HEK293T (cell line): ENCODE results near the gene MATN1.

Experiments
- ARNT ChIP-seq: fragments of 450-650 bp; IDR thresholded peaks from 2 replicates; pipeline ENCODE4 v1.6.1; 2017; ENCODE audit warnings: mild to moderate bottlenecking
- CTBP1 ChIP-seq: fragments of 450-650 bp; IDR thresholded peaks from 2 replicates; pipeline ENCODE4 v1.6.1; 2016; ENCODE audit warnings: borderline replicate concordance
- FOXA1 ChIP-seq: fragments of 450-650 bp; IDR thresholded peaks from 2 replicates; pipeline ENCODE4 v1.6.1; 2016; ENCODE audit warnings: mild to moderate bottlenecking
- FOXK2 ChIP-seq: fragments of 450-650 bp; IDR thresholded peaks from 2 replicates; pipeline ENCODE4 v1.6.1; 2016; ENCODE audit warnings: mild to moderate bottlenecking
- LEF1 ChIP-seq: fragments of 450-650 bp; IDR thresholded peaks from 2 replicates; pipeline ENCODE4 v1.6.1; 2017; ENCODE audit warnings: mild to moderate bottlenecking, borderline replicate concordance
- NFRKB ChIP-seq: fragments of 450-650 bp; IDR thresholded peaks from 2 replicates; pipeline ENCODE4 v1.6.1; 2016; ENCODE audit warnings: mild to moderate bottlenecking, moderate library complexity
- SP1 ChIP-seq: fragments of 450-650 bp; IDR thresholded peaks from 2 replicates; pipeline ENCODE4 v1.6.1; 2017
- SUZ12 ChIP-seq: fragments of 450-650 bp; IDR thresholded peaks from 2 replicates; pipeline ENCODE4 v1.6.1; 2016; ENCODE audit warnings: mild to moderate bottlenecking
- TARDBP ChIP-seq: fragments of 450-650 bp; IDR thresholded peaks from 2 replicates; pipeline ENCODE4 v1.6.1; 2016
- ZNF384 ChIP-seq: fragments of 450-650 bp; IDR thresholded peaks from 2 replicates; pipeline ENCODE4 v1.6.1; 2016
- TF ChIP-seq, protein P1 (sequence below): fragments of 450-650 bp; IDR thresholded peaks from 2 replicates; pipeline ENCODE4 v1.6.1; 2016

DNA sequence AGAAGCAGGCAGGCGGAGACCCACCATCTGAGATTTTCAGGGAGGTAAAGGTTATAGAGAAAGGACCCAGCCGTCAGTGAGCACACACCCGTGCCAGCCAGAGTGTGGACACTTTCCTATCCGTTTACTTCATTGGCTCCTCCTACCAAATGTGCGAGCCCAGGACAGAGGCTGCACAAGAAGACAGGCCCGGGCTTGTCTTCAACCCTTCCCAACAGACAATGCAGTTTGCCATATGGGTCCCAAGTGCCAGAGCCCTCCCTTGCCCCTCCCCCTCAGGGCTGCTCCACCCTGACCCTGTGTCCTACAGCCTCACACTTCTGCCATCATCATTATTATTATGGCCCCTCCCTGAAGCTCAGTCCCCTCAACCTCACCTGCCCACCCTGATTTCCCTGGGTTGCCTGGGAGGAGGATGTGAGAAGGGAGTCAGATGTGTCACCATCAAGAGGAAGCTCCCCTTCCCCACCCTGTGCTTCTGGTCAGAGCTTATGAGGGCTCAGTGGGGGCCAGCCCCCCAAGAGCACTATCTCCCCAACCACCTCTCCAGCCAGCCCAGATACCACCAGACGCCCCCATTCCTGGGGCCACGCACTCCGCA, 24.8 kb upstream of the MATN1 start:
- TF ChIP-seq SP1, result no peak
- no peak for TF ChIP-seq ZNF384
- TF ChIP-seq ARNT, result no peak
- TF ChIP-seq SUZ12, result no peak
- TF ChIP-seq NFRKB, result no peak
- TF ChIP-seq TARDBP, result no peak
- no peak for TF ChIP-seq LEF1
- TF ChIP-seq FOXK2, result no peak
- TF ChIP-seq, protein P1, sequence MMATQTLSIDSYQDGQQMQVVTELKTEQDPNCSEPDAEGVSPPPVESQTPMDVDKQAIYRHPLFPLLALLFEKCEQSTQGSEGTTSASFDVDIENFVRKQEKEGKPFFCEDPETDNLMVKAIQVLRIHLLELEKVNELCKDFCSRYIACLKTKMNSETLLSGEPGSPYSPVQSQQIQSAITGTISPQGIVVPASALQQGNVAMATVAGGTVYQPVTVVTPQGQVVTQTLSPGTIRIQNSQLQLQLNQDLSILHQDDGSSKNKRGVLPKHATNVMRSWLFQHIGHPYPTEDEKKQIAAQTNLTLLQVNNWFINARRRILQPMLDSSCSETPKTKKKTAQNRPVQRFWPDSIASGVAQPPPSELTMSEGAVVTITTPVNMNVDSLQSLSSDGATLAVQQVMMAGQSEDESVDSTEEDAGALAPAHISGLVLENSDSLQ, result no peak
- no peak for TF ChIP-seq FOXA1
- no peak for TF ChIP-seq CTBP1
